ENCODE results near the gene ZSWIM1.

DNA sequence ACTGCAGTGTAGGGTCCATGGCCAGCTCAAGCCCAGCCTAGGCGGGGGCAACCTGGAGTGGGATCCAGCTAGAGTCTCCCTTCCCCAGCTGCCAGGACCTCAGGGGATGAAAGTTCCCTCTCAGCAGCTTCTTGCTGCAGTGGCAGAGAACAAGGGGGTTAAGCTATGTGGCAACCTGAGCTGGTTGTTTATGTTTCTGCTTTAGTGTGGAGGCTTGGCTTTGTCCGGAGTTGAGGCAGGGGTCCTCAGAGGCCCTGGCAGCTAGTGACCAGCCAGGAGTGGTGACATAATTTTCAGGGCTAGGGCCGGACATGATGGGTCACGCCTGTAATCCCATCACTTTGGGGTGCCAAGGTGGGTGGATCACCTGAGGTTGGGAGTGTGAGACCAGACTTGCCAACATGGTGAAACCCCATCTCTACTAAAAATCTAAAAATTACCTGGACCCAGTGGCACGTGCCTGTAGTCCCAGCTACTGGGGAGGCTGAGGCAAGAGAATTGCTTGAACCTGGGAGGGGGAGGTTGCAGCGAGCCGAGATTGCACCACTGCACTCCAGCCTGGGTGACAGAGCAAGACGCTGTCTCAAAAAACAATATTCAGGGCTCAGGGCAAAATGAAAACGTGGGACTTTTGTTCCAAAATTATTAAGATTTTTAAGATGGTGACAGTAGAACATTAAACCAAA, 44.9 kb downstream of the ZSWIM1 start:
- TF ChIP-seq, protein P1, sequence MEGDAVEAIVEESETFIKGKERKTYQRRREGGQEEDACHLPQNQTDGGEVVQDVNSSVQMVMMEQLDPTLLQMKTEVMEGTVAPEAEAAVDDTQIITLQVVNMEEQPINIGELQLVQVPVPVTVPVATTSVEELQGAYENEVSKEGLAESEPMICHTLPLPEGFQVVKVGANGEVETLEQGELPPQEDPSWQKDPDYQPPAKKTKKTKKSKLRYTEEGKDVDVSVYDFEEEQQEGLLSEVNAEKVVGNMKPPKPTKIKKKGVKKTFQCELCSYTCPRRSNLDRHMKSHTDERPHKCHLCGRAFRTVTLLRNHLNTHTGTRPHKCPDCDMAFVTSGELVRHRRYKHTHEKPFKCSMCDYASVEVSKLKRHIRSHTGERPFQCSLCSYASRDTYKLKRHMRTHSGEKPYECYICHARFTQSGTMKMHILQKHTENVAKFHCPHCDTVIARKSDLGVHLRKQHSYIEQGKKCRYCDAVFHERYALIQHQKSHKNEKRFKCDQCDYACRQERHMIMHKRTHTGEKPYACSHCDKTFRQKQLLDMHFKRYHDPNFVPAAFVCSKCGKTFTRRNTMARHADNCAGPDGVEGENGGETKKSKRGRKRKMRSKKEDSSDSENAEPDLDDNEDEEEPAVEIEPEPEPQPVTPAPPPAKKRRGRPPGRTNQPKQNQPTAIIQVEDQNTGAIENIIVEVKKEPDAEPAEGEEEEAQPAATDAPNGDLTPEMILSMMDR (IDR thresholded peaks at IDR 0.05), result no peak
- no peak for TF ChIP-seq ZFX (IDR thresholded peaks at IDR 0.05; ENCODE audit: borderline replicate concordance)
